WTC11 (cell line): Measurements from ENCODE around the gene DSG2. TPM values are rescaled to one million over a fixed set of nuclear protein-coding genes. Genes with fewer than 3 reads are reported as not detected.

Experiments
- ATAC-seq: fragments of 200-7000 bp; cut with Tn5 transposase; 2 replicates; pipeline ENCODE4 v1.10.0; 2021; ENCODE audit warnings: mild to moderate bottlenecking, moderate library complexity
- CTCF ChIA-PET: fragments of 300-600 bp; sonication (Branson Sonifier 250); formaldehyde crosslinking; loops from one replicate; lab custom pipeline; 2021; ENCODE audit warnings: antibody characterized with exemption; lab: Charles Lee
- POLR2A ChIA-PET: fragments of 350-600 bp; sonication (Branson Sonifier 250); formaldehyde crosslinking; loops from one replicate; lab custom pipeline; 2021; ENCODE audit warnings: antibody characterized with exemption; lab: Charles Lee
- DNase-seq: peaks from one replicate; pipeline ENCODE4 v3.0.0; 2021; ENCODE audit warnings: low spot score
- H3K27ac Mint-ChIP-seq: 2 replicates; pipeline ENCODE4 v1.8.0; 2021; ENCODE audit warnings: mixed read lengths
- H3K27me3 Mint-ChIP-seq: 2 replicates; pipeline ENCODE4 v1.8.0; 2021; ENCODE audit warnings: low read depth, mild to moderate bottlenecking, moderate library complexity, mixed read lengths
- H3K36me3 Mint-ChIP-seq: 2 replicates; pipeline ENCODE4 v1.8.0; 2021; ENCODE audit warnings: mixed read lengths
- H3K4me1 Mint-ChIP-seq: 2 replicates; pipeline ENCODE4 v1.8.0; 2022; ENCODE audit warnings: mixed read lengths
- H3K4me3 Mint-ChIP-seq: 2 replicates; pipeline ENCODE4 v1.8.0; 2021; ENCODE audit warnings: mild to moderate bottlenecking, moderate library complexity, mixed read lengths
- H3K9me3 Mint-ChIP-seq: 2 replicates; pipeline ENCODE4 v1.8.0; 2021; ENCODE audit warnings: mixed read lengths
- ATF3 ChIP-seq: sonication (generic); formaldehyde crosslinking; conservative IDR thresholded peaks from 2 replicates; pipeline ENCODE4 v1.8.1; 2022; ENCODE audit warnings: mild to moderate bottlenecking, missing genetic modification reagents
- CBFB ChIP-seq: sonication (generic); formaldehyde crosslinking; IDR thresholded peaks from 2 replicates; pipeline ENCODE4 v1.8.1; 2022; ENCODE audit warnings: mild to moderate bottlenecking, low read depth, missing genetic modification reagents
- CREB1 ChIP-seq: sonication (generic); formaldehyde crosslinking; IDR thresholded peaks from 2 replicates; pipeline ENCODE4 v1.8.0; 2023; ENCODE audit warnings: mild to moderate bottlenecking, missing genetic modification reagents
- ERG ChIP-seq: fragments of 250-450 bp; sonication (Bioruptor Pico); IDR thresholded peaks from 2 replicates; pipeline ENCODE4 v1.8.0; 2021; ENCODE audit warnings: mild to moderate bottlenecking
- FOXP1 ChIP-seq: sonication (generic); formaldehyde crosslinking; IDR thresholded peaks from 2 replicates; pipeline ENCODE4 v1.8.0; 2022; ENCODE audit warnings: missing genetic modification reagents, mild to moderate bottlenecking, moderate library complexity, borderline replicate concordance
- GABPB1 ChIP-seq: sonication (generic); formaldehyde crosslinking; IDR thresholded peaks from 2 replicates; pipeline ENCODE4 v1.8.1; 2023; ENCODE audit warnings: mild to moderate bottlenecking, missing genetic modification reagents
- GRHL2 ChIP-seq: fragments of 250-450 bp; sonication (Bioruptor Pico); IDR thresholded peaks from 2 replicates; pipeline ENCODE4 v1.8.0; 2022; ENCODE audit warnings: mild to moderate bottlenecking, moderate library complexity; ENCODE audit not compliant: insufficient replicate concordance, severe bottlenecking
- MLX ChIP-seq: sonication (generic); formaldehyde crosslinking; IDR thresholded peaks from 2 replicates; pipeline ENCODE4 v1.8.1; 2023; ENCODE audit warnings: mild to moderate bottlenecking, missing genetic modification reagents, moderate library complexity
- MXD4 ChIP-seq: fragments of 250-450 bp; sonication (Bioruptor Pico); IDR thresholded peaks from 2 replicates; pipeline ENCODE4 v1.8.0; 2021; ENCODE audit warnings: mild to moderate bottlenecking, moderate library complexity, borderline replicate concordance
- NFE2L1 ChIP-seq: sonication (generic); formaldehyde crosslinking; IDR thresholded peaks from 2 replicates; pipeline ENCODE4 v1.8.1; 2023; ENCODE audit warnings: missing genetic modification reagents
- NR1H2 ChIP-seq: sonication (generic); formaldehyde crosslinking; IDR thresholded peaks from 2 replicates; pipeline ENCODE4 v1.9.0; 2021; ENCODE audit warnings: mild to moderate bottlenecking, moderate library complexity, missing genetic modification reagents
- NR3C1 ChIP-seq: sonication (generic); formaldehyde crosslinking; conservative IDR thresholded peaks from 2 replicates; pipeline ENCODE4 v1.8.1; 2023; ENCODE audit warnings: low read depth, mild to moderate bottlenecking, missing genetic modification reagents
- OVOL2 ChIP-seq: fragments of 250-450 bp; sonication (Bioruptor Pico); IDR thresholded peaks from 2 replicates; pipeline ENCODE4 v1.9.0; 2021; ENCODE audit warnings: mild to moderate bottlenecking, borderline replicate concordance
- SMAD3 ChIP-seq: sonication (generic); formaldehyde crosslinking; IDR thresholded peaks from 2 replicates; pipeline ENCODE4 v1.8.0; 2022; ENCODE audit warnings: missing genetic modification reagents, mild to moderate bottlenecking, borderline replicate concordance
- SOX15 ChIP-seq: fragments of 250-450 bp; sonication (Bioruptor Pico); IDR thresholded peaks from 2 replicates; pipeline ENCODE4 v1.9.0; 2021; ENCODE audit warnings: mild to moderate bottlenecking
- SP1 ChIP-seq: sonication (generic); formaldehyde crosslinking; conservative IDR thresholded peaks from 2 replicates; pipeline ENCODE4 v1.8.1; 2022; ENCODE audit warnings: missing genetic modification reagents
- TEAD1 ChIP-seq: sonication (generic); formaldehyde crosslinking; IDR thresholded peaks from 2 replicates; pipeline ENCODE4 v1.8.0; 2022; ENCODE audit warnings: mild to moderate bottlenecking, missing genetic modification reagents
- USF2 ChIP-seq: sonication (generic); formaldehyde crosslinking; IDR thresholded peaks from 2 replicates; pipeline ENCODE4 v1.8.1; 2023; ENCODE audit warnings: mild to moderate bottlenecking, missing genetic modification reagents, moderate library complexity
- ZNF121 ChIP-seq: sonication (generic); formaldehyde crosslinking; IDR thresholded peaks from 2 replicates; pipeline ENCODE4 v1.8.0; 2023; ENCODE audit warnings: missing genetic modification reagents
- ZNF232 ChIP-seq: sonication (generic); formaldehyde crosslinking; IDR thresholded peaks from 2 replicates; pipeline ENCODE4 v1.8.0; 2022; ENCODE audit warnings: mild to moderate bottlenecking, missing genetic modification reagents
- ZNF425 ChIP-seq: fragments of 250-450 bp; sonication (Bioruptor Pico); conservative IDR thresholded peaks from 2 replicates; pipeline ENCODE4 v1.9.0; 2021; ENCODE audit warnings: mild to moderate bottlenecking
- ZNF532 ChIP-seq: fragments of 250-450 bp; sonication (Bioruptor Pico); IDR thresholded peaks from 2 replicates; pipeline ENCODE4 v1.9.0; 2021; ENCODE audit warnings: mild to moderate bottlenecking, borderline replicate concordance
- ZSCAN18 ChIP-seq: fragments of 250-450 bp; sonication (Bioruptor Pico); IDR thresholded peaks from 2 replicates; pipeline ENCODE4 v2.1.2; 2022; ENCODE audit warnings: mild to moderate bottlenecking, moderate library complexity
- total RNA-seq: library from RNA; stranded (reverse); gene quantifications from 3 replicates; pipeline ENCODE4 v1.2.3, GENCODE V29; 2021

Gene DSG2
- total RNA-seq, 1 experiment from 2014 or later: 113 TPM

- no peak overlapping the region for H3K27ac Mint-ChIP-seq
Observed at GRCh38 chr18:31572368-31572767, 74.4 kb downstream of the DSG2 start.

GRCh38 chr18:31573051-31573450, 75.1 kb downstream of the DSG2 start:
- ChIA-PET CTCF (interaction anchor here (1.9 kb wide), 1 partner anchor 38 kb away, joined by 4 read pairs; no protein-coding TSS in a partner anchor), POLR2A (no interaction called here)
- H3K27ac Mint-ChIP-seq: no peak overlapping the region
- H3K36me3 Mint-ChIP-seq: no peaks in the 10 kb centered on the region
- no peak overlapping the region for H3K4me3 Mint-ChIP-seq
- no peak for DNase-seq
- H3K27me3 Mint-ChIP-seq: no peaks in the 10 kb centered on the region
- no peak for ATAC-seq
- H3K9me3 Mint-ChIP-seq: 0 out of 2 replicates have a peak, but pooled peaks cover 2% of the 10 kb centered on the region
- peaks cover 7% of the 10 kb centered on the region for H3K4me1 Mint-ChIP-seq
- no peak for TF ChIP-seq ZNF532 (CRISPR knock-in tag)
- TF ChIP-seq MLX (CRISPR knock-in tag): no peak
- TF ChIP-seq ZNF232 (CRISPR knock-in tag): no peak
- no peak for TF ChIP-seq ATF3 (CRISPR knock-in tag)
- TF ChIP-seq NR1H2 (CRISPR knock-in tag): no peak

More at GRCh38 chr18:31572368-31572767, 74.4 kb downstream of the DSG2 start:
- Mint-ChIP-seq H3K9me3 (no peaks in the 10 kb centered on the region), H3K4me3 (no peak overlapping the region), H3K36me3 (no peaks in the 10 kb centered on the region), H3K4me1 (peaks cover 7% of the 10 kb centered on the region), H3K27me3 (no peaks in the 10 kb centered on the region)
- TF ChIP-seq ZSCAN18 (CRISPR knock-in tag): no peak
- no peak for TF ChIP-seq USF2 (CRISPR knock-in tag)
- TF ChIP-seq CBFB (CRISPR knock-in tag): no peak
- TF ChIP-seq MXD4: no peak
- no peak for TF ChIP-seq ZNF121 (CRISPR knock-in tag)
- TF ChIP-seq TEAD1 (CRISPR knock-in tag): no peak
- TF ChIP-seq SMAD3 (CRISPR knock-in tag): no peak
- no peak for TF ChIP-seq ERG (CRISPR knock-in tag)
- TF ChIP-seq NFE2L1 (CRISPR knock-in tag): no peak
- no peak for TF ChIP-seq FOXP1
- TF ChIP-seq CREB1 (CRISPR knock-in tag): no peak
- no peak for TF ChIP-seq MLX (CRISPR knock-in tag)
- no peak for TF ChIP-seq GRHL2
- TF ChIP-seq SOX15 (CRISPR knock-in tag): no peak
- TF ChIP-seq OVOL2 (CRISPR knock-in tag): no peak
- TF ChIP-seq ZNF425 (CRISPR knock-in tag): no peak
- TF ChIP-seq GABPB1 (CRISPR knock-in tag): no peak
- TF ChIP-seq SP1 (CRISPR knock-in tag): no peak
- no peak for TF ChIP-seq NR3C1 (CRISPR knock-in tag)
- DNase-seq (no peak), ATAC-seq (peak; percentile 46; the same call in 1 of the 2 replicates)
- CTCF ChIA-PET: interaction anchor here (1.0 to 1.9 kb wide), 3 partner anchors 9 to 39 kb away, joined by 3 to 6 read pairs (median 4); no protein-coding TSS in a partner anchor
- POLR2A ChIA-PET: no interaction called here
